SK-N-SH (cell line): ENCODE results near the gene SSRP1. TPM values are rescaled to one million over a fixed set of nuclear protein-coding genes. Genes with fewer than 3 reads are reported as not detected.

Experiments
- CTCF ChIA-PET: fragments of 300-600, 350-600 bp; formaldehyde crosslinking; extraction: SDS; loops from one replicate; lab custom pipeline; 2021; lab: Yijun Ruan, JAX
- POLR2A ChIA-PET: fragments of 350-600 bp; sonication (Branson Sonifier 250); formaldehyde crosslinking; extraction: SDS; loops from one replicate; lab custom pipeline; 2020; ENCODE audit warnings: antibody characterized with exemption, inconsistent platforms; lab: Yijun Ruan, JAX
- DNase-seq: peaks from one replicate; pipeline ENCODE4 v3.0.0; 2012
- H2AFZ ChIP-seq: fragments of 200-600 bp; sonication (generic); 2 replicates; pipeline ENCODE4 v1.8.1; 2016; ENCODE audit warnings: antibody characterized with exemption, mild to moderate bottlenecking, low read depth
- H3F3A ChIP-seq: fragments of 200-600 bp; sonication (generic); replicated peaks from 2 replicates; pipeline ENCODE3; 2016; ENCODE audit warnings: antibody characterized with exemption, mild to moderate bottlenecking; ENCODE audit not compliant: insufficient read depth
- H3K27ac ChIP-seq, 2 experiments: fragments of 200-500 bp in 1 of 2; fragments of 200-600 bp in 1 of 2; sonication (Bioruptor generic) in 1 of 2; sonication (generic), shearing (Covaris generic) in 1 of 2; 2 replicates each; pipeline versions ENCODE4 v1.5.1 to v1.6.1; 2014 to 2016; ENCODE audit warnings: low read depth in 2 of 2, inconsistent platforms in 1 of 2, low read length in 1 of 2, mild to moderate bottlenecking in 1 of 2, mixed read lengths in 1 of 2
- H3K27me3 ChIP-seq: fragments of 200-600 bp; sonication (generic), shearing (Covaris generic); 2 replicates; pipeline ENCODE4 v1.6.1; 2016; ENCODE audit warnings: mixed run types; ENCODE audit not compliant: insufficient read depth
- H3K36me3 ChIP-seq, 2 experiments: fragments of 200-500 bp in 1 of 2; fragments of 200-600 bp in 1 of 2; sonication (Bioruptor generic) in 1 of 2; sonication (generic) in 1 of 2; replicated peaks in 1 of 2; 2 replicates each; pipeline versions ENCODE3 to v1.5.1; 2014 to 2016; ENCODE audit warnings: low read length in 1 of 2, mild to moderate bottlenecking in 1 of 2; ENCODE audit not compliant: insufficient read depth in 2 of 2, control insufficient read depth in 1 of 2
- H3K4me1 ChIP-seq, 2 experiments: fragments of 200-500 bp in 1 of 2; fragments of 200-600 bp in 1 of 2; sonication (Bioruptor generic) in 1 of 2; sonication (generic), shearing (Covaris generic) in 1 of 2; 2 replicates each; pipeline versions ENCODE4 v1.5.1 to v1.6.1; 2014 to 2016; ENCODE audit warnings: low read depth in 1 of 2, low read length in 1 of 2, mixed run types in 1 of 2; ENCODE audit not compliant: insufficient read depth in 2 of 2, control insufficient read depth in 1 of 2
- H3K4me2 ChIP-seq: fragments of 200-600 bp; sonication (generic), shearing (Covaris generic); 2 replicates; pipeline ENCODE4 v1.6.1; 2017; ENCODE audit warnings: mixed run types
- H3K4me3 ChIP-seq, 2 experiments: fragments of 200-500 bp in 1 of 2; fragments of 200-600 bp in 1 of 2; sonication (Bioruptor generic) in 1 of 2; sonication (generic), shearing (Covaris generic) in 1 of 2; 2 replicates each; pipeline versions ENCODE4 v1.5.1 to v1.8.1; 2014 to 2016; ENCODE audit warnings: low read depth in 2 of 2, inconsistent platforms in 1 of 2, low read length in 1 of 2, mild to moderate bottlenecking in 1 of 2, mixed read lengths in 1 of 2, moderate library complexity in 1 of 2
- H3K79me2 ChIP-seq: fragments of 200-600 bp; sonication (generic); 2 replicates; pipeline ENCODE4 v1.8.1; 2017; ENCODE audit warnings: mild to moderate bottlenecking; ENCODE audit not compliant: insufficient read depth
- H3K9ac ChIP-seq: fragments of 200-600 bp; sonication (generic); 2 replicates; pipeline ENCODE4 v1.6.1; 2017; ENCODE audit warnings: mixed run types
- H3K9me2 ChIP-seq: fragments of 200-600 bp; sonication (generic); 2 replicates; pipeline ENCODE4 v1.6.1; 2017; ENCODE audit warnings: mixed run types
- H3K9me3 ChIP-seq: fragments of 200-600 bp; sonication (generic); 2 replicates; pipeline ENCODE4 v1.6.1; 2017; ENCODE audit warnings: mixed run types, mild to moderate bottlenecking, moderate library complexity
- H4K20me1 ChIP-seq: fragments of 200-600 bp; sonication (generic); 2 replicates; pipeline ENCODE4 v1.6.1; 2017; ENCODE audit warnings: mild to moderate bottlenecking, mixed run types; ENCODE audit not compliant: insufficient read depth
- CTCF ChIP-seq: fragments of 200-600 bp; sonication (generic); IDR thresholded peaks from 2 replicates; pipeline ENCODE4 v1.6.1; 2017; ENCODE audit warnings: antibody characterized with exemption, mild to moderate bottlenecking, moderate library complexity
- ELF1 ChIP-seq: IDR thresholded peaks from 2 replicates; pipeline ENCODE4 v1.4.0; 2012
- FOSL2 ChIP-seq: IDR thresholded peaks from 2 replicates; pipeline ENCODE4 v1.4.0; 2012; ENCODE audit warnings: low read depth, mild to moderate bottlenecking, moderate library complexity, borderline replicate concordance
- FOXJ3 ChIP-seq: sonication (generic); formaldehyde crosslinking; IDR thresholded peaks from 2 replicates; pipeline ENCODE4 v1.5.1; 2020; ENCODE audit warnings: mild to moderate bottlenecking, missing genetic modification reagents
- FOXM1 ChIP-seq: IDR thresholded peaks from 2 replicates; pipeline ENCODE4 v1.4.0; 2012; ENCODE audit warnings: low read depth, mild to moderate bottlenecking
- IRF3 ChIP-seq: fragments of 150-350 bp; IDR thresholded peaks from 2 replicates; pipeline ENCODE4 v1.6.1; 2016; ENCODE audit warnings: mild to moderate bottlenecking, low read depth, low read length
- PBX3 ChIP-seq: IDR thresholded peaks from 2 replicates; pipeline ENCODE4; 2012
- POLR2AphosphoS5 ChIP-seq: IDR thresholded peaks from 2 replicates; pipeline ENCODE4 v1.6.1; 2012; ENCODE audit warnings: low read depth, low read length
- RAD21 ChIP-seq: IDR thresholded peaks from 2 replicates; pipeline ENCODE4 v1.6.1; 2012; ENCODE audit warnings: mild to moderate bottlenecking, low read length
- RCOR1 ChIP-seq: fragments of 150-350 bp; IDR thresholded peaks from 2 replicates; pipeline ENCODE4 v1.6.1; 2017; ENCODE audit warnings: antibody characterized with exemption, low read length
- REST ChIP-seq: IDR thresholded peaks from 2 replicates; pipeline ENCODE4 v1.6.1; 2012; ENCODE audit warnings: mild to moderate bottlenecking, low read depth, low read length, moderate library complexity
- TEAD4 ChIP-seq: IDR thresholded peaks from 2 replicates; pipeline ENCODE4 v1.4.0; 2012; ENCODE audit warnings: mild to moderate bottlenecking, borderline replicate concordance; ENCODE audit not compliant: insufficient read depth
- WGBS: methylation state at CpG from one replicate; pipeline ENCODE4 v1.1.6; 2017; ENCODE audit warnings: low lambda C conversion rate; 5-methylcytosine and 5-hydroxymethylcytosine counted together
- polyA plus RNA-seq, 3 experiments: library from polyadenylated mRNA; depleted of rRNA; stranded (reverse); fragments of >200 nt; gene quantifications; 2 replicates each; pipeline ENCODE4 v1.2.3, GENCODE V29; 2012

The SSRP1 gene
- polyA plus RNA-seq, 1 of the 3 experiments (the other 2 are of a cell fraction): 137 TPM

GRCh38 chr11:57341250-57341808, 5.6 kb upstream of the SSRP1 start:
- H3K4me1 ChIP-seq: peaks cover 0 to 1% of the 10 kb centered on the region in 2 experiments; a peak in 1 of 4 replicates
- TF ChIP-seq RCOR1 (no peak), CTCF (no peak), TEAD4 (no peak), FOSL2 (no peak), IRF3 (no peak), PBX3 (no peak), FOXM1 (no peak), RAD21 (no peak)
- no peak overlapping the region for H2AFZ ChIP-seq
- no peaks in the 10 kb centered on the region for H3K9me3 ChIP-seq
- H3K27me3 ChIP-seq: no peaks in the 10 kb centered on the region
- no peaks in the 10 kb centered on the region for H3K9me2 ChIP-seq
- H3K36me3 ChIP-seq: no peaks in the 10 kb centered on the region
- H3K4me3 ChIP-seq: no peak overlapping the region
- no peaks in the 10 kb centered on the region for H4K20me1 ChIP-seq
- POLR2A ChIA-PET: no interaction called here
- H3K27ac ChIP-seq: no peak overlapping the region
- WGBS: 68% methylated on average over 6 of the region's 6 CpGs
- H3F3A ChIP-seq: no peaks in the 10 kb centered on the region
- no peak overlapping the region for H3K4me2 ChIP-seq
- no peaks in the 10 kb centered on the region for H3K79me2 ChIP-seq
- DNase-seq: no peak
- H3K9ac ChIP-seq: no peak overlapping the region
- CTCF ChIA-PET: interaction anchor here (1.3 kb wide), 1 partner anchor 185 kb away, joined by 3 read pairs; no protein-coding TSS in a partner anchor

GRCh38 chr11:57340039-57340615, 4.4 kb upstream of the SSRP1 start:
- POLR2A ChIA-PET: interaction anchor here (0.6 kb wide), 1 partner anchor 396 kb away, joined by 3 read pairs; no protein-coding TSS in a partner anchor
- CTCF ChIA-PET: interaction anchor here (1.3 kb wide), 2 partner anchors 9 to 10 kb away, joined by 4 to 5 read pairs; no protein-coding TSS in a partner anchor
- peak; percentile 59 for DNase-seq
- TF ChIP-seq POLR2AphosphoS5 (no peak), FOXJ3 (CRISPR knock-in tag) (no peak), REST (no peak), FOXM1 (no peak), RAD21 (no peak), ELF1 (no peak), PBX3 (peak; percentile 52; the same call in 1 of the 2 replicates), CTCF (peak; percentile 25; the same call in 1 of the 2 replicates), TEAD4 (no peak)

More at GRCh38 chr11:57340039-57340615, 4.4 kb upstream of the SSRP1 start:
- no peak overlapping the region for H3K27ac ChIP-seq
- H4K20me1 ChIP-seq: no peaks in the 10 kb centered on the region
- no peaks in the 10 kb centered on the region for H3K27me3 ChIP-seq
- no peaks in the 10 kb centered on the region for H3K9me3 ChIP-seq
- WGBS: 59% methylated on average over 12 of the region's 12 CpGs
- peaks cover 8% of the 10 kb centered on the region; the same call in 1 of the 2 replicates for H3K79me2 ChIP-seq
- H3F3A ChIP-seq: no peaks in the 10 kb centered on the region
- H3K9ac ChIP-seq: no peak overlapping the region
- no peaks in the 10 kb centered on the region for H3K36me3 ChIP-seq
- no peak overlapping the region for H2AFZ ChIP-seq
- no peak overlapping the region for H3K4me2 ChIP-seq
- H3K4me3 ChIP-seq: no peak overlapping the region
- H3K9me2 ChIP-seq: no peaks in the 10 kb centered on the region
- H3K4me1 ChIP-seq: peaks cover 0 to 6% of the 10 kb centered on the region in 2 experiments; a peak in 1 of 4 replicates
